Upper lobe of right lung (tissue), 1 donor: ENCODE measurements around the gene DKK3. TPM values are rescaled to one million over a fixed set of nuclear protein-coding genes. Genes with fewer than 3 reads are reported as not detected.

Experiments used
- ATAC-seq: fragments of 200-7000 bp; cut with Tn5 transposase; one replicate; pipeline ENCODE4 v1.9.1; 2020; ENCODE audit warnings: mild to moderate bottlenecking, moderate library complexity
- DNase-seq: peaks from one replicate; pipeline ENCODE4 v3.0.0-alpha.2; 2020
- H3K27ac ChIP-seq: fragments of 200-600 bp; one replicate; pipeline ENCODE4 v1.8.0; 2022
- H3K27me3 ChIP-seq: fragments of 200-600 bp; one replicate; pipeline ENCODE4 v1.8.0; 2022; ENCODE audit warnings: mild to moderate bottlenecking
- H3K36me3 ChIP-seq: fragments of 200-600 bp; one replicate; pipeline ENCODE4 v1.8.0; 2022
- H3K4me1 ChIP-seq: fragments of 200-600 bp; one replicate; pipeline ENCODE4 v1.8.0; 2022
- H3K4me3 ChIP-seq: fragments of 200-600 bp; one replicate; pipeline ENCODE4 v1.8.0; 2022; ENCODE audit warnings: mild to moderate bottlenecking
- H3K9me3 ChIP-seq: fragments of 200-600 bp; one replicate; pipeline ENCODE4 v1.8.0; 2022
- CTCF ChIP-seq: fragments of 200-600 bp; IDR thresholded peaks from one replicate; pipeline ENCODE4 v1.8.0; 2022; ENCODE audit warnings: antibody characterized with exemption
- intact Hi-C: fragments of 100-400 bp; cut with DNase I; formaldehyde crosslinking; loops from one replicate; pipeline ENCODE4 v1.11.0; 2022
- total RNA-seq: library from RNA; stranded (reverse); fragmentation: NEBNext Ultra II Directional; extraction: Animal tissue kit (Norgen Biotek cat#: 25700); gene quantifications from one replicate; pipeline ENCODE4 v1.2.1, GENCODE V29; 2021
- donor health status: DM: no; HTN: yes; CAD: no; lungs with severe emphysema.

DKK3 gene
- total RNA-seq, 1 donor from 2014 or later, result 217 TPM

GRCh38 chr11:11963067-11963466 lies 45.4 kb downstream of the DKK3 start:
- Histone ChIP-seq H3K4me1 (peaks cover 4% of the 10 kb centered on the region), H3K9me3 (no peaks in the 10 kb centered on the region), H3K27ac (no peak overlapping the region), H3K27me3 (no peaks in the 10 kb centered on the region), H3K4me3 (no peak overlapping the region), H3K36me3 (peaks cover 6% of the 10 kb centered on the region)
- DNase-seq (no peak), ATAC-seq (no peak)
- no peak for TF ChIP-seq CTCF
- intact Hi-C loops, result no loop called here

- TF ChIP-seq CTCF, result no peak
- no peak overlapping the region for H3K27ac ChIP-seq
- ATAC-seq (peak; percentile 61), DNase-seq (no peak)
- H3K27me3 ChIP-seq, result no peaks in the 10 kb centered on the region
- H3K36me3 ChIP-seq, result peaks cover 19% of the 10 kb centered on the region
- intact Hi-C loops, result no loop called here
- H3K9me3 ChIP-seq, result no peaks in the 10 kb centered on the region
- H3K4me1 ChIP-seq, result peaks cover 4% of the 10 kb centered on the region
- H3K4me3 ChIP-seq, result no peak overlapping the region
Observed at GRCh38 chr11:11961399-11962028, 46.9 kb downstream of the DKK3 start.

GRCh38 chr11:11960687-11961086 lies 47.7 kb downstream of the DKK3 start:
- Histone ChIP-seq H3K27ac (no peak overlapping the region), H3K9me3 (no peaks in the 10 kb centered on the region), H3K4me1 (peaks cover 4% of the 10 kb centered on the region), H3K4me3 (no peak overlapping the region), H3K36me3 (peaks cover 27% of the 10 kb centered on the region), H3K27me3 (no peaks in the 10 kb centered on the region)
- intact Hi-C loops, result no loop called here
- peak; percentile 17 for ATAC-seq
- no peak for TF ChIP-seq CTCF
- DNase-seq, result no peak

GRCh38 chr11:11959601-11960000 lies 48.8 kb downstream of the DKK3 start:
- H3K27me3 ChIP-seq, result no peaks in the 10 kb centered on the region
- ATAC-seq, result no peak
- no peak overlapping the region for H3K4me3 ChIP-seq
- intact Hi-C loops, result no loop called here
- no peak overlapping the region for H3K27ac ChIP-seq
- H3K4me1 ChIP-seq, result peaks cover 4% of the 10 kb centered on the region
- TF ChIP-seq CTCF, result no peak
- H3K36me3 ChIP-seq, result peaks cover 38% of the 10 kb centered on the region
- no peak for DNase-seq
- H3K9me3 ChIP-seq, result no peaks in the 10 kb centered on the region

- H3K27ac ChIP-seq, result no peak overlapping the region
- TF ChIP-seq CTCF, result no peak
- H3K27me3 ChIP-seq, result no peaks in the 10 kb centered on the region
- H3K4me3 ChIP-seq, result no peak overlapping the region
- DNase-seq (no peak), ATAC-seq (no peak)
- no peaks in the 10 kb centered on the region for H3K9me3 ChIP-seq
- peaks cover 4% of the 10 kb centered on the region for H3K4me1 ChIP-seq
- intact Hi-C loops, result no loop called here
- H3K36me3 ChIP-seq, result peaks cover 48% of the 10 kb centered on the region
Observed at GRCh38 chr11:11958403-11959231, 49.8 kb downstream of the DKK3 start.
